ENCODE measurements around the gene MRPS21.
"Not testable (repeated sequence)": the region's sequence is repeated elsewhere in the genome, so short reads cannot be mapped to it uniquely, and the experiment has no call there.

MRPS21 gene

GRCh38 chr1:150281758-150282557 lies 11.7 kb upstream of the MRPS21 start, which contains the start of gene CIART:
TSS of gene CIART (plus strand) at chr1:150282554. CDS start at chr1:150283268, 714 bp downstream.
- DNase-seq = no peak

DNA sequence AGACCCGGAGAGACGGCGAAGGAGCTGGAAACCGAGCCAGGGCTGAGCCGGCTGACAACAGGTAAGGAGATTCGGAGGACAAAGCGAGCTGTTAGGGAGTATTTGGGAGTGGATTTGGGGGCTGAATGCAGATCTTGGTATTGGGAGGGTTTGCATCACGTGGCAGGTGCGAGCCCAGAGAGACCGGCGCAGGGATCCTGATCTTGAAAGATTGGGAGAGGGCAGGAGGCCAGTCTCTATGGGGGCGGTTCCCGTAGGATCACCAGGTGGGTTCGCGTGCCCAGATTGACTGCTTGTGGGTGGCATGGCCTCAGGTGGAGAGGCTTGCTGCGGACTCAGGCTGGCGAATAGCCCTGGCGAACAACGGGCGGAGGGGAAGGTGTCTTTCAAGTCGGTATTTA lies 11.1 kb upstream of the MRPS21 start:
- DNase-seq = no peak

GRCh38 chr1:150283260-150283659 lies 10.4 kb upstream of the MRPS21 start:
- no peak for DNase-seq

DNA sequence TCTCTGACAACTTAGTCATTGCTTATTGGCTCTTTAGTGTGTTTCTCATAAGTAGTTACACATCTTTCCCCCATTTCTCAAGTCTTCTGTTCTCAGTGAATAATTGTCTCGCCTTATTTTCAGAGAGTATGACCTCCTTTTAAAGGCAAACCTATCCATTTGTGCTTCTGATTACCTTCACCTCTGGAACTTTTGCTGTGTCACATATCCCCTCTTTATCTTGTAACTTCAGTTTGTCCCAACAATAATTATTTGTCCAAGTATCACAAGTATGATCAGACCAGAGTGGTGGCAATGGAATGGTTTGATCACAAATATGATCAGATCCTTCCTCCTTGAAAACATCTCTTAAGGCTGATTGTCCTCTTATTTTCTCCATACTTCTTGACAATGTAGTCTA lies 5.3 kb upstream of the MRPS21 start:
- DNase-seq = no peak

GRCh38 chr1:150288822-150289221 lies 4.8 kb upstream of the MRPS21 start:
- DNase-seq = no peak

DNA sequence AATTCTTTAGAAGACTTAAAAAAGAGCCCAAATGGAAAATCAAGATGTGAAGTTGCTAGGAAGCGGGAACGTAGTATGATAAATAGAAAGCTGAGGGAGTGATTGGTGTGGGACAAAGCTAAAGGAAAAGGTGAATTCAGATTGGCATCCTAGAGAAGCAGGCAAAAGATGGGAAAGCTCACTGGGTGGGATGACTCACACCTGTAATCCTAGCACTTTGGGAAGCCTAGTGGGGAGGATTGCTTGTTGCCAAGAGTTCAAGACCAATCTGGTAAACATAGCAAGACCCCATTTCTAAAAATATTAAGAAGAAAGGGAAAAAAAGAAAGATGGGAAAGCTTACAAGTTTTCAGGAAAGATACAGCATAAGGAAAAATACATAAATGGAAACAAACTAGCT lies 1.8 kb downstream of the MRPS21 start:
- DNase-seq = no peak

DNA sequence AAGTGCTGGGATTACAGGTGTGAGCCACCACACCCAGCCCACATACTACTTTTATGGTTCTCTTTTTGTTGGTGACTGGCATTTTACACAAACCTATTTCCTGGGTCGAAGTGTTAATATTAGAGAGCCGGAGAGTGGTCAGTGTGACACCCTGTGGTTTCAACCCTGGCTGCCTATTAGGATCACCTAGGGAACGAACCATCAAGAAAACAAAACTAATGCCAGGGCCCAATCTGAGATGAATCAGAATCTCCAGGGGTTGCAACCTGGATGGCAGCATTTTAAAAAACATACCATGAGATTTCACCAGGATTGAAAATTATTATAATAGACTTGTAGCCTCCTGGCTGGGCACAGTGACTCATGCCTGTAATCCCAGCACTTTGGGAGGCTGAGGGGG lies 6.1 kb downstream of the MRPS21 start:
- DNase-seq = no peak

DNA sequence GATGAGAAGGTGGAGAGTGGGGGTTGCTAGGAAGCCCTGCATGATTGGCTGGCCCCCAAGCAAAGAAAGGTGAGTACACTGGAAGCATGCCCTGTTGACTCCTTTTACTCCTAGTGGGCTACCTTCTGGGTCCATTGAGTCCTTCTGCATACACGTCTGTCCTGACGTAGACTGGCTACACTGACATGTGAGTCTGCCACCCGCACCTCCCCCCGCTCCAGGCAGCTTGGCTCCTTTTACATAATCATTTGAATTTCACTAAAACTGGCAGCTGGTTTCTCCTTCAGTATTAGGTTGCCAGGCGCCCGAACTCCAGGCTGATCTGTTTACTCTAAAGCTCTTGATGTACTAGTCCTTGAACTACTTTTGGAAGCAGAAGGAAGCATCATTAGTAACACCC lies 8.7 kb downstream of the MRPS21 start:
- DNase-seq = no peak

DNA sequence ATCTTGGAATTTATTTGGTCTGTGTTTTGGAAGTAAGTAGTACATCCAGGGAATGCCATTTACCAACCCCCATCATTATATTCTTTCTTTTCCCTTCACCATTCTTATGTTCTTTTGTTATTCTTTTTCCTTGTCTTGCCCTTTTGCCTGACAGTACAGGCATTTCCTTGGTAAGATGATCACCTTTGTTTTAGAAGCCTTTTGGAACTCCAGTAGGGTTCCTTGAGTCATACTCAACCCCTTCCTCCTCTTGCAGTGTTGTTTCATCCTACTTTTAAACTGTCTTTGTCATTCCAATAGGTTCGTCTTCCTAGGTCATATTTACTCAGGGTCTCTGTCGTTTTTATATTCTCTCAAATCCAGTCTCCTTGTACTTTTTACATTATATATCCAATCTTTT lies 9.2 kb downstream of the MRPS21 start:
- DNase-seq = no peak

DNA sequence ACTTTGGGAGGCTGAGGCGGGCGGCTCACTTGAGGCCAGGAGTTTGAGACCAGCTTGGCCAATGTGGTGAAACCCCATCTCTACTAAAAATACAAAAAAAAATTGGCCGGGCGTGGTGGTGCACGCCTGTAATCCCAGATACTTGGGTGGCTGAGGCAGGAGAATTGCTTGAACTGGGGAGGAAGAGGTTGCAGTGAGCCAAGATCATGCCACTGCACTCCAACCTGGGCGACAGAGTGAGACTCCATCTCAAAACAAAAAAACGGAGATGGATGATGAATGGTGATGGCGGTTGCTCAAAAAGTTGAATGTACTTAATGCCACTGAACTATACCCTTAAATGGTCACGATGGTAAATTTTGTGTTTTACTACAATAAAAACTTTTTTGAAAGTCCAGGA lies 14.9 kb downstream of the MRPS21 start:
- not testable (repeated sequence) for DNase-seq

DNA sequence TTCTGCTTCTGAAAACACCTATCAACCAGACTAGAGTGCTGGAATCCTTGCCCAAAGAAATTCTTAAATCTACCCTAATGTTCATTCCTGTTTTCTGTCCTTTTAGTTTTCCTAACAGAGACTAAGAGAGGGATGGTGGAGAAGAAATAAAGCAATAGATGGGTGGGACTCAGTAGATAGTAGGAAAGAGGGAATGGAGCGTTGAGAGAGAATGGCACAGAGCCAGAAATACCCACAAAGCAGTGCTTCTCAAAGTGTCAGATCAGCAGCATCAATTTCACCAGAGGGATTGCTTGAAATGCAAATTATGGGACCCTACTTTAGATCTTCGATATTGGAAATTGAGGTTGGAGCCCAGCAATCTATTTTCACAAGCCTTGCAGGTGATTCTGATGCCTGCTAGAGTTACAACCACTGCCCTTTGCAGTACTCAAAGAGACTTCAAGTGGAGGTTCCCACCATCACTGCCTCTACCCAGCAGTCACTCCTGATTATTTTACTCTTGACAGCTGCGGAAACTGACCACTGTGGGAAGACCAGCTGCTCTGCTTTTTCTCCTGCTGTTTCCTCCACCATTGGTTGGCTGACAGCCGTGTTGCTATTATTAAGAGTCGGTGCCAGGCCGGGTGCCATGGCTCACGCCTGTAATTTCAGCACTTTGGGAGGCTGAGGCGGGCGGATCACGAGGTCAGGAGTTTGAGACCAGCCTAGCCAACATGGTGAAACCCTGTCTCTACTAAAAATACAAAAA lies 16.3 kb downstream of the MRPS21 start:
- no peak for DNase-seq

- DNase-seq = no peak
Measured at GRCh38 chr1:150311762-150312161, 18.1 kb downstream of the MRPS21 start.

- DNase-seq = not testable (repeated sequence)
Measured at GRCh38 chr1:150314691-150315090, 21.0 kb downstream of the MRPS21 start.

GRCh38 chr1:150320667-150320978 lies 27.0 kb downstream of the MRPS21 start:
- DNase-seq = no peak

DNA sequence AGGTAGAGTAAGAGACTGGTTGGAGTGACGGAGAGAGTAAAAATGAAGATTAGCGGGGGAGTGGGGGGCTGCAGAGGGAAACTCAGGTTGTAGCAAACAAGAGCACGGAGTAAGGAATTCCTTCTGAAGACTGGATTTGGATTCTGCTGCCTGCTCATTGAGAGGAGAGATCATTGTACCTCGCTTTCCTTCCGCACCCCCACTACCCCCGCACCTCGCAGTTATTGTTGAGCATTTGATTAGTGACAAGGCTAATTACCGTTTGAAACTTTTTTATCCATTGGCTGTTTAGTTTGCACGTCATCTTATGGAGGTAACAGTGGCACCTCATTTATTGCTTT lies 28.1 kb downstream of the MRPS21 start:
- no peak for DNase-seq

DNA sequence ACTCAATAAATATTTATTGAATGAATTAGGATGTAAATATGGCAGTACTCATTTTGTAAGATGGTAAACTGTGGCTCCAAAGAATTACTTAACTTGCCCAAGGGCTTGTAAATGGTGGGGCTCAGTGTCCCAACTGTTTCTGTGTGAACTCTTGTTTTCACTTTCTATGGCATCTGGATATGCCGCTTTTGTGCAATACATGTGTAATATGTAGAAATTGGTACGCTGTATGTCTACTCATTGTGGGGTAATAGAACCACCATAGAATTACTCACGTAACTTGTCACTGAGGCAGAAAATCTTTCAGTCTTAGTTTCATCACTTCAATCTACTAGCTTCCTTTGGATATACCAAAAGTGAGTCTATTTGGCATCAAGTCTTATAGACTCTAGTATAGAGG lies 28.6 kb downstream of the MRPS21 start:
- DNase-seq = no peak

- DNase-seq = no peak
Measured at GRCh38 chr1:150332651-150333290, 39.1 kb downstream of the MRPS21 start.

DNA sequence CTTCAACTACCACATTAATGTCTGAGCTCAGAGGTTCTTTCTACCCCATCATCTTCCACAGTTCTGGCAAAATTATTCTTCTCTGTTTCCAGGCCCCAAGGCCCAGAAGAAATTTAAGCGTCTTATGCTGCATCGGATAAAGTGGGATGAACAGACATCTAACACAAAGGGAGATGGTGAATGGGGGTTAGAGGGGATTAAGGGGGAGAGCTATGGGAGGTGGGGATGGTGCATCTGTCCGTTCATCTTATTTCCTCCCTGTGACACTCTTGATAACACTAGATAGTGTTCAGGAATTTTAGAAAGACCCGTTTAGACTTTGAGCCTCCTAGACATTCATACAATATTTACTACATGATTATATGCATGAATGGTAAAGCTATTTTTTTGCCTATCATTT lies 52.7 kb downstream of the MRPS21 start:
- no peak for DNase-seq

GRCh38 chr1:150352866-150353265 lies 59.2 kb downstream of the MRPS21 start:
- no peak for DNase-seq

Data from KG1 (cell line).